GM12891 (cell line): ENCODE data around the gene EFCAB12.

Source experiments
- POLR2A ChIP-seq: IDR thresholded peaks from 2 replicates; pipeline ENCODE4 v1.6.1; 2011; ENCODE audit warnings: low read depth, low read length, control low read depth
- POLR2AphosphoS5 ChIP-seq: IDR thresholded peaks from 2 replicates; pipeline ENCODE4 v1.6.1; 2011; ENCODE audit warnings: low read depth, low read length, control low read depth

DNA sequence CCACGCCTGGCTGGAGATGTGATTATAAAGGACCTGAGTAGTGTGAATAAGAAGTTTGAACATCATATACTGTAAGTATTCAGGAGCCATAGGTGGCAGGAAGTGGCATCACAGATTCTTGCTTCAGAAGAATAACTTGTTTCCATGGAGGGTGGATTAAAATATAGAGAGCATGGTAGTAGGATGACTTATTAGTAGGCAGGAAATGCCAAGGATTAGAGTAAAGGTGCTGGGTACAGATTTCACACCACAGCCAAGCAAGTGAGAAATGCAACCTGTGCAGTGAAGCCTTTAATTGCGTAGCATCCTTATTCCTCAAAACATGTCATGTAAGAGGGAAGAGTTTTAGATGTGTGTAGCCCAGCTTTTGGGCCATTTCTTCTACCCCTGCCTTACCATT lies 42.4 kb upstream of the EFCAB12 start:
- TF ChIP-seq POLR2A (no peak), POLR2AphosphoS5 (no peak)
